ENCODE measurements around the gene CLDND1. TPM values are rescaled to one million over a fixed set of nuclear protein-coding genes. Genes with fewer than 3 reads are reported as not detected.

The CLDND1 gene
- total RNA-seq, 2 experiments from 2014 or later: 168 to 185 TPM

- no peaks in the 10 kb centered on the region for H3K9me3 Mint-ChIP-seq
- DNase-seq (peak in 8 of 14 experiments; percentile 10 to 90 (median 32)), ATAC-seq (ENCODE audit: poor library complexity) (peak; percentile 70)
- no peaks in the 10 kb centered on the region for H3K9me3 ChIP-seq (ENCODE audit: control insufficient read depth in 1 of 2, insufficient read depth in 1 of 2, low read length in 2 of 2)
- peak overlapping the region; percentile 77 to 90 for H3K27ac ChIP-seq (ENCODE audit: low read depth in 1 of 2, low read length in 2 of 2)
- TF ChIP-seq CTCF (IDR thresholded peaks at IDR 0.05): no peak
- ChIA-PET POLR2A (interaction anchor here (0.6 to 7.1 kb wide), 18 partner anchors 9 to 742 kb away, joined by 3 to 169 read pairs (median 6); partner anchors contain the start of genes CLDND1, CPOX and CRYBG3), CTCF (interaction anchor here (0.7 to 1.4 kb wide), 6 partner anchors 9 to 178 kb away, joined by 3 to 5 read pairs (median 3); partner anchors contain the start of gene CPOX)
- peak overlapping the region; percentile 84 for H3K4me3 Mint-ChIP-seq
- no peaks in the 10 kb centered on the region for H3K36me3 ChIP-seq (ENCODE audit: insufficient read depth, low read length)
- H3K4me3 ChIP-seq (ENCODE audit: low read length): no peak overlapping the region
- peaks cover 46% of the 10 kb centered on the region for H3K4me1 ChIP-seq (ENCODE audit: insufficient read depth, low read length)
- peaks cover 83% of the 10 kb centered on the region for H3K4me1 Mint-ChIP-seq (ENCODE audit: low read depth)
- H3K27ac Mint-ChIP-seq: peak overlapping the region; percentile 100
- no peaks in the 10 kb centered on the region for H3K27me3 ChIP-seq (ENCODE audit: control insufficient read depth in 1 of 2, insufficient read depth in 2 of 2, low read length in 2 of 2)
- intact Hi-C loops (cut with DNase I, micrococcal nuclease): loop anchor here in 1 of 2 experiments (1.0 to 5.0 kb wide), 2 partner anchors 34 to 41 kb away; partner anchors contain the start of gene CLDND1
- H3K36me3 Mint-ChIP-seq (ENCODE audit: low read depth): peaks cover 5% of the 10 kb centered on the region
- H3K27me3 Mint-ChIP-seq: no peaks in the 10 kb centered on the region
Observed at GRCh38 chr3:98563661-98564281, 41.1 kb upstream of the CLDND1 start.

GRCh38 chr3:98561727-98562521 is 39.2 kb upstream of the CLDND1 start:
- ChIA-PET POLR2A (interaction anchor here (0.8 to 7.1 kb wide), 4 partner anchors 25 to 40 kb away, joined by 4 to 169 read pairs (median 6); partner anchors contain the start of genes CLDND1, CPOX and GPR15), CTCF (interaction anchor here (1.3 kb wide), 1 partner anchor 11 kb away, joined by 3 read pairs; no protein-coding TSS in a partner anchor)
- no peak overlapping the region for H3K4me3 ChIP-seq (ENCODE audit: low read length)

More at GRCh38 chr3:98561727-98562521, 39.2 kb upstream of the CLDND1 start:
- peak overlapping the region in 1 of 2 donors; percentile 64 for H3K27ac ChIP-seq (ENCODE audit: low read depth in 1 of 2, low read length in 2 of 2)
- TF ChIP-seq CTCF (IDR thresholded peaks at IDR 0.05): no peak
- peaks cover 5% of the 10 kb centered on the region for H3K36me3 Mint-ChIP-seq (ENCODE audit: low read depth)
- peak overlapping the region; percentile 100 for H3K27ac Mint-ChIP-seq
- DNase-seq (peak in 4 of 14 experiments; percentile 50 to 76 (median 70)), ATAC-seq (ENCODE audit: poor library complexity) (peak; percentile 22)
- intact Hi-C loops (cut with DNase I, micrococcal nuclease): loop anchor here in 1 of 2 experiments (5.0 kb wide), 1 partner anchor 35 kb away; no protein-coding TSS in a partner anchor
- no peaks in the 10 kb centered on the region for H3K27me3 Mint-ChIP-seq
- no peaks in the 10 kb centered on the region for H3K9me3 Mint-ChIP-seq
- no peaks in the 10 kb centered on the region for H3K27me3 ChIP-seq (ENCODE audit: control insufficient read depth in 1 of 2, insufficient read depth in 2 of 2, low read length in 2 of 2)
- H3K36me3 ChIP-seq (ENCODE audit: insufficient read depth, low read length): no peaks in the 10 kb centered on the region
- H3K4me3 Mint-ChIP-seq: no peak overlapping the region
- no peaks in the 10 kb centered on the region for H3K9me3 ChIP-seq (ENCODE audit: control insufficient read depth in 1 of 2, insufficient read depth in 1 of 2, low read length in 2 of 2)
- peaks cover 83% of the 10 kb centered on the region for H3K4me1 Mint-ChIP-seq (ENCODE audit: low read depth)
- H3K4me1 ChIP-seq (ENCODE audit: insufficient read depth, low read length): peaks cover 58% of the 10 kb centered on the region
